HepG2 (cell line): ENCODE results near the gene ADGRL1. TPM values are rescaled to one million over a fixed set of nuclear protein-coding genes. Genes with fewer than 3 reads are reported as not detected.
A peak's percentile ranks its signal among the peaks of the same experiment; 100 is the strongest.

Experiments used
- ATM ChIP-seq: fragments of 450-650 bp; IDR thresholded peaks from 2 replicates; pipeline ENCODE4 v1.7.1; 2017; ENCODE audit warnings: mild to moderate bottlenecking, borderline replicate concordance
- BRCA1 ChIP-seq: sonication (generic); formaldehyde crosslinking; IDR thresholded peaks from 2 replicates; pipeline ENCODE4 v1.4.0; 2020; ENCODE audit warnings: missing genetic modification reagents
- CBX2 ChIP-seq, 2 experiments: fragments of 200-600 bp in 1 of 2; sonication (generic); formaldehyde crosslinking in 1 of 2; IDR thresholded peaks; 2 replicates each; pipeline versions ENCODE4 v1.7.0 to v1.8.1; 2018 to 2022; ENCODE audit warnings: low read depth in 2 of 2, low read length in 1 of 2, mild to moderate bottlenecking in 1 of 2, missing genetic modification reagents in 1 of 2
- CCAR2 ChIP-seq: fragments of 200-400 bp; formaldehyde crosslinking; optimal IDR thresholded peaks from 2 replicates; pipeline ENCODE3; 2018; ENCODE audit warnings: low read depth, mild to moderate bottlenecking, low read length, moderate library complexity
- CHCHD3 ChIP-seq: sonication (generic); formaldehyde crosslinking; IDR thresholded peaks from 2 replicates; pipeline ENCODE4 v1.8.0; 2022; ENCODE audit warnings: mild to moderate bottlenecking, missing genetic modification reagents, moderate library complexity
- CREM ChIP-seq, 2 experiments: sonication (generic) in 1 of 2; formaldehyde crosslinking in 1 of 2; IDR thresholded peaks; 2 replicates each; pipeline versions ENCODE4 v1.4.0 to v1.6.1; 2016 to 2020; ENCODE audit warnings: antibody characterized with exemption in 1 of 2, mild to moderate bottlenecking in 1 of 2, missing genetic modification reagents in 1 of 2
- DNMT1 ChIP-seq: sonication (generic); formaldehyde crosslinking; IDR thresholded peaks from 2 replicates; pipeline ENCODE4 v1.5.1; 2020; ENCODE audit warnings: mild to moderate bottlenecking, missing genetic modification reagents
- EP300 ChIP-seq, 3 experiments: sonication (generic) in 1 of 3; formaldehyde crosslinking in 1 of 3; IDR thresholded peaks; 2 replicates each; pipeline versions ENCODE4 v1.5.1 to v1.6.1; 2011 to 2020; ENCODE audit warnings: low read depth in 2 of 3, low read length in 2 of 3, borderline replicate concordance in 1 of 3, improper control_type of control experiment in 1 of 3, mild to moderate bottlenecking in 1 of 3, missing genetic modification reagents in 1 of 3, moderate library complexity in 1 of 3
- HNF4A ChIP-seq: sonication (generic); formaldehyde crosslinking; IDR thresholded peaks from 2 replicates; pipeline ENCODE4 v1.4.0; 2020; ENCODE audit warnings: missing genetic modification reagents
- MAFF ChIP-seq: IDR thresholded peaks from 2 replicates; pipeline ENCODE4 v1.6.1; 2011; ENCODE audit warnings: low read depth, low read length, improper control_type of control experiment
- NFYC ChIP-seq: IDR thresholded peaks from 2 replicates; pipeline ENCODE4 v1.6.1; 2016; ENCODE audit warnings: missing genetic modification reagents, missing compliant biosample characterization
- NR3C1 ChIP-seq: sonication (generic); formaldehyde crosslinking; IDR thresholded peaks from 2 replicates; pipeline ENCODE4 v1.4.0; 2020; ENCODE audit warnings: missing genetic modification reagents
- PRMT3 ChIP-seq: sonication (generic); formaldehyde crosslinking; IDR thresholded peaks from 2 replicates; pipeline ENCODE4 v1.8.1; 2022; ENCODE audit warnings: low read depth, mild to moderate bottlenecking, moderate library complexity, missing genetic modification reagents, borderline replicate concordance
- SALL1 ChIP-seq: sonication (generic); formaldehyde crosslinking; IDR thresholded peaks from 2 replicates; pipeline ENCODE4 v1.8.0; 2022; ENCODE audit warnings: mild to moderate bottlenecking, missing genetic modification reagents
- TP53 ChIP-seq: sonication (generic); formaldehyde crosslinking; conservative IDR thresholded peaks from 2 replicates; pipeline ENCODE4 v1.4.0; 2020; ENCODE audit warnings: missing genetic modification reagents
- TSC22D2 ChIP-seq: sonication (generic); formaldehyde crosslinking; IDR thresholded peaks from 2 replicates; pipeline ENCODE4 v1.5.1; 2020; ENCODE audit warnings: missing genetic modification reagents, mild to moderate bottlenecking, borderline replicate concordance
- ZFX ChIP-seq: sonication (generic); formaldehyde crosslinking; IDR thresholded peaks from 2 replicates; pipeline ENCODE4 v1.4.0; 2020; ENCODE audit warnings: mild to moderate bottlenecking, low read depth, missing genetic modification reagents, moderate library complexity
- ZNF232 ChIP-seq: sonication (generic); formaldehyde crosslinking; IDR thresholded peaks from 2 replicates; pipeline ENCODE4 v1.4.0; 2020; ENCODE audit warnings: missing genetic modification reagents, borderline replicate concordance
- ZNF577 ChIP-seq: sonication (generic); formaldehyde crosslinking; IDR thresholded peaks from 2 replicates; pipeline ENCODE4 v1.4.0; 2020; ENCODE audit warnings: mild to moderate bottlenecking, low read depth, missing genetic modification reagents, borderline replicate concordance
- ZNF792 ChIP-seq: IDR thresholded peaks from 2 replicates; pipeline ENCODE4 v1.6.1; 2016
- polyA plus RNA-seq, 8 experiments: library from polyadenylated mRNA; depleted of rRNA in 3 of 8; stranded (reverse) in 7 of 8; unstranded in 1 of 8; fragments of >200 nt; fragmentation: Illumina TruSeq in 4 of 8; extraction: Trizol in 4 of 8; gene quantifications; 2 replicates each; pipeline versions ENCODE4 v1.2.1 to v1.2.3, GENCODE V29; 2011 to 2016; ENCODE audit warnings: low read depth in 4 of 8, missing spikeins in 1 of 8, mixed read lengths in 1 of 8; ENCODE audit not compliant: insufficient read depth in 1 of 8
- total RNA-seq, 5 experiments: library from RNA; depleted of rRNA; stranded (reverse); fragments of >200 nt; fragmentation: Illumina TruSeq; extraction: Trizol; gene quantifications; 2 replicates each; pipeline ENCODE4 v1.2.3, GENCODE V29; 2016; ENCODE audit warnings: low read depth in 1 of 5
- TF ChIP-seq, protein P1 (sequence below): IDR thresholded peaks from 2 replicates; pipeline ENCODE4 v1.6.1; 2016; ENCODE audit warnings: missing biosample characterization, missing genetic modification reagents, low read depth
- TF ChIP-seq, protein P2 (sequence below): sonication (generic); formaldehyde crosslinking; IDR thresholded peaks from 2 replicates; pipeline ENCODE4 v1.8.1; 2023; ENCODE audit warnings: mild to moderate bottlenecking, missing genetic modification reagents
- TF ChIP-seq, protein P3 (sequence below): fragments of 450-650 bp; IDR thresholded peaks from 2 replicates; pipeline ENCODE4 v1.6.1; 2017; ENCODE audit warnings: mild to moderate bottlenecking

Gene ADGRL1
- total and polyA plus RNA-seq, 2 of the 13 experiments (the other 11 are each of a cell fraction or from before 2014, with no cell fraction given) = 0.49 to 1.7 TPM

DNA sequence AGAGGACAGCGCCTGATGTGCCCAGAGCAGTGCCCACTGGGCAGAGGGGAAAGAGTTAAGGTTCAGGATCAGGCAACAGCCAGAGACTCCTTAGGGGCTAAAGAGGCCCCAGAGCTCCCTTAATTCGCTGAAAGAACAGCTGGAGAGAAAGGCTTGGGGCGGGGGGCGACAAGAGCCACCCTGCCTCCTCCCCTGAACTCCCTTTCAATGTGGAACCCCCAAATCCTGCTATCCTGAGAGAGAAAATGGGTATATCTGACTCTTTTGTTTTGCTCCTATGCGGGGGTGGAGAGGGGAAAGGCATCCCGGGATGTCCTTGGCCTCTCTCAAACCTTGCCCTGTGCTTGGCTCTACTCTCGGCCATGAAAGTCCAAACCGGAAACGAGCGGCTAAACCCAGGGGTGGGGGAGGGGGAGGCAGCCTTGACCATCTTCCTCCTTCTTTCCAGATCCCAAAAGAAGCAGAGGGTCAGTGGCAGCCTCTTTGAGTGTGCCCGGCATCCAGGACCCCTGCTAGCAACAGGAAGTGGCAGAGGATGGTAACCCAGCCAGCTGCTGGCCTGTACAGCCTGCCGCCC lies 93.1 kb downstream of the ADGRL1 start (continued):
- TF ChIP-seq PRMT3 (CRISPR knock-in tag) (no peak), BRCA1 (CRISPR knock-in tag) (no peak), CHCHD3 (CRISPR knock-in tag) (no peak), CBX2 (IDR thresholded peaks at IDR 0.05; ENCODE audit: low read depth, low read length) (no peak), CBX2 (CRISPR knock-in tag; IDR thresholded peaks at IDR 0.05; ENCODE audit: low read depth) (no peak), CREM (IDR thresholded peaks at IDR 0.05) (no peak), CREM (CRISPR knock-in tag; IDR thresholded peaks at IDR 0.05) (no peak), HNF4A (CRISPR knock-in tag) (peak; percentile 41), MAFF (no peak), NFYC (CRISPR knock-in tag) (no peak), ZNF577 (no peak), NR3C1 (CRISPR knock-in tag) (no peak), ZNF792 (CRISPR knock-in tag) (no peak), EP300 (IDR thresholded peaks at IDR 0.05; ENCODE audit: low read depth in 2 of 2, low read length in 2 of 2) (no peak), EP300 (CRISPR knock-in tag; IDR thresholded peaks at IDR 0.05; ENCODE audit: borderline replicate concordance) (no peak), ZFX (peak; percentile 60), TP53 (no peak), DNMT1 (CRISPR knock-in tag) (no peak), CCAR2 (no peak), TSC22D2 (CRISPR knock-in tag) (no peak), SALL1 (CRISPR knock-in tag) (no peak), ZNF232 (CRISPR knock-in tag) (no peak), ATM (no peak)
- TF ChIP-seq, protein P1, sequence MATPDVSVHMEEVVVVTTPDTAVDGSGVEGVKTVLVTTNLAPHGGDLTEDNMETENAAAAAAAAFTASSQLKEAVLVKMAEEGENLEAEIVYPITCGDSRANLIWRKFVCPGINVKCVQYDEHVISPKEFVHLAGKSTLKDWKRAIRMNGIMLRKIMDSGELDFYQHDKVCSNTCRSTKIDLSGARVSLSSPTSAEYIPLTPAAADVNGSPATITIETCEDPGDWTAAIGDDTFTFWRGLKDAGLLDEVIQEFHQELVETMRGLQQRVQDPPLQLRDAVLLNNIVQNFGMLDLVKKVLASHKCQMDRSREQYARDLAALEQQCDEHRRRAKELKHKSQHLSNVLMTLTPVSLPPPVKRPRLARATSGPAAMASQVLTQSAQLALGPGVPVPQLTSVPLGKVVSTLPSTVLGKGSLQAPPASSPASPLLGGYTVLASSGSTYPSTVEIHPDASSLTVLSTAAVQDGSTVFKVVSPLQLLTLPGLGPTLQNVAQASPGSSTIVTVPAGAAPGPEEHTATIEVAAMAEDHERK (CRISPR knock-in tag) = no peak
- TF ChIP-seq, protein P2, sequence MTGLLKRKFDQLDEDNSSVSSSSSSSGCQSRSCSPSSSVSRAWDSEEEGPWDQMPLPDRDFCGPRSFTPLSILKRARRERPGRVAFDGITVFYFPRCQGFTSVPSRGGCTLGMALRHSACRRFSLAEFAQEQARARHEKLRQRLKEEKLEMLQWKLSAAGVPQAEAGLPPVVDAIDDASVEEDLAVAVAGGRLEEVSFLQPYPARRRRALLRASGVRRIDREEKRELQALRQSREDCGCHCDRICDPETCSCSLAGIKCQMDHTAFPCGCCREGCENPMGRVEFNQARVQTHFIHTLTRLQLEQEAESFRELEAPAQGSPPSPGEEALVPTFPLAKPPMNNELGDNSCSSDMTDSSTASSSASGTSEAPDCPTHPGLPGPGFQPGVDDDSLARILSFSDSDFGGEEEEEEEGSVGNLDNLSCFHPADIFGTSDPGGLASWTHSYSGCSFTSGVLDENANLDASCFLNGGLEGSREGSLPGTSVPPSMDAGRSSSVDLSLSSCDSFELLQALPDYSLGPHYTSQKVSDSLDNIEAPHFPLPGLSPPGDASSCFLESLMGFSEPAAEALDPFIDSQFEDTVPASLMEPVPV (CRISPR knock-in tag) = no peak
- TF ChIP-seq, protein P3, sequence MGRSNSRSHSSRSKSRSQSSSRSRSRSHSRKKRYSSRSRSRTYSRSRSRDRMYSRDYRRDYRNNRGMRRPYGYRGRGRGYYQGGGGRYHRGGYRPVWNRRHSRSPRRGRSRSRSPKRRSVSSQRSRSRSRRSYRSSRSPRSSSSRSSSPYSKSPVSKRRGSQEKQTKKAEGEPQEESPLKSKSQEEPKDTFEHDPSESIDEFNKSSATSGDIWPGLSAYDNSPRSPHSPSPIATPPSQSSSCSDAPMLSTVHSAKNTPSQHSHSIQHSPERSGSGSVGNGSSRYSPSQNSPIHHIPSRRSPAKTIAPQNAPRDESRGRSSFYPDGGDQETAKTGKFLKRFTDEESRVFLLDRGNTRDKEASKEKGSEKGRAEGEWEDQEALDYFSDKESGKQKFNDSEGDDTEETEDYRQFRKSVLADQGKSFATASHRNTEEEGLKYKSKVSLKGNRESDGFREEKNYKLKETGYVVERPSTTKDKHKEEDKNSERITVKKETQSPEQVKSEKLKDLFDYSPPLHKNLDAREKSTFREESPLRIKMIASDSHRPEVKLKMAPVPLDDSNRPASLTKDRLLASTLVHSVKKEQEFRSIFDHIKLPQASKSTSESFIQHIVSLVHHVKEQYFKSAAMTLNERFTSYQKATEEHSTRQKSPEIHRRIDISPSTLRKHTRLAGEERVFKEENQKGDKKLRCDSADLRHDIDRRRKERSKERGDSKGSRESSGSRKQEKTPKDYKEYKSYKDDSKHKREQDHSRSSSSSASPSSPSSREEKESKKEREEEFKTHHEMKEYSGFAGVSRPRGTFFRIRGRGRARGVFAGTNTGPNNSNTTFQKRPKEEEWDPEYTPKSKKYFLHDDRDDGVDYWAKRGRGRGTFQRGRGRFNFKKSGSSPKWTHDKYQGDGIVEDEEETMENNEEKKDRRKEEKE = no peak
